Right lobe of liver (tissue), 6 donors: ENCODE measurements around the gene NUBP2. TPM values are rescaled to one million over a fixed set of nuclear protein-coding genes. Genes with fewer than 3 reads are reported as not detected.

Source experiments
- ATAC-seq, 4 donors: fragments of 200-7000 bp; cut with Tn5 transposase; one replicate each; pipeline ENCODE4 v1.9.1; 2020; ENCODE audit warnings: mild to moderate bottlenecking in 4 of 4, moderate library complexity in 4 of 4
- DNase-seq, 3 donors: peaks; one replicate each; pipeline ENCODE4 v3.0.0-alpha.2; 2020
- H3K27ac ChIP-seq, 3 donors: fragments of 200-600 bp; one replicate each; pipeline ENCODE4 v1.8.0; 2022
- H3K27me3 ChIP-seq, 2 donors: fragments of 200-600 bp; one replicate each; pipeline ENCODE4 v1.8.0; 2022
- H3K36me3 ChIP-seq, 4 donors: fragments of 200-600 bp; sonication (generic) in 1 of 4; one replicate each; pipeline versions ENCODE4 v1.5.1 to v1.8.0; 2017 to 2022; ENCODE audit warnings: control low read depth in 1 of 4
- H3K4me1 ChIP-seq, 4 donors: fragments of 200-600 bp; sonication (generic) in 1 of 4; one replicate each; pipeline versions ENCODE4 v1.5.1 to v1.8.0; 2017 to 2022; ENCODE audit warnings: control low read depth in 1 of 4
- H3K4me3 ChIP-seq, 3 donors: fragments of 200-600 bp; one replicate each; pipeline ENCODE4 v1.8.0; 2022
- H3K9me3 ChIP-seq, 4 donors: fragments of 200-600 bp; sonication (generic) in 1 of 4; one replicate each; pipeline versions ENCODE4 v1.5.1 to v1.8.0; 2017 to 2022; ENCODE audit warnings: control low read depth in 1 of 4
- CTCF ChIP-seq, 4 donors: fragments of 200-600 bp in 3 of 4; fragments of 450-650 bp in 1 of 4; IDR thresholded peaks; one replicate each; pipeline versions ENCODE4 v1.5.1 to v1.8.0; 2016 to 2022; ENCODE audit warnings: antibody characterized with exemption in 4 of 4, mild to moderate bottlenecking in 2 of 4
- POLR2A ChIP-seq: fragments of 450-650 bp; IDR thresholded peaks from one replicate; pipeline ENCODE4 v1.6.1; 2017; ENCODE audit warnings: antibody characterized with exemption, mild to moderate bottlenecking
- WGBS: methylation state at CpG from one replicate; pipeline ENCODE4 v1.1.6; 2018; ENCODE audit warnings: low coverage, low lambda C conversion rate; ENCODE audit not compliant: insufficient coverage; ENCODE audit errors: missing lambda C conversion rate; 5-methylcytosine and 5-hydroxymethylcytosine counted together
- intact Hi-C, 2 donors: fragments of 100-400 bp; cut with DNase I; formaldehyde crosslinking; loops; one replicate each; pipeline versions ENCODE4 v1.11.2 to v1.14.1; 2022
- total RNA-seq, 6 experiments: library from RNA; depleted of rRNA in 2 of 6; stranded (reverse); fragments of >200 nt in 2 of 6; fragmentation: NEBNext Ultra II Directional in 3 of 6; extraction: Animal tissue kit (Norgen Biotek cat#: 25700) in 3 of 6; gene quantifications; one replicate each; pipeline versions ENCODE4 v1.1.0 to v1.2.4, GENCODE V29; 2016 to 2023
- donor health status: DM: no; HTN: yes; CAD: no.
- donor health status: DM: no; HTN: no; CAD: no.
- donor health status: DM: no; HTN: no; CAD: no.
- donor health status: DM: no; HTN: yes; CAD: no.
- donor health status: DM: no; HTN: yes; CAD: no.

NUBP2 gene
- total RNA-seq, 6 experiments from 2014 or later = 21.1 to 90.3 (median 32.6) TPM

- H3K9me3 ChIP-seq = no peaks in the 10 kb centered on the region
- intact Hi-C loops = no loop called here
- H3K27me3 ChIP-seq = no peaks in the 10 kb centered on the region
- ATAC-seq = no peak
- peaks cover 0 to 46% (median 6%) of the 10 kb centered on the region in 4 donors for H3K36me3 ChIP-seq
- DNase-seq = no peak
- peaks cover 0 to 1% (median 0%) of the 10 kb centered on the region in 4 donors for H3K4me1 ChIP-seq
- WGBS = no CpG with 5 or more reads among the region's 21 CpGs
- TF ChIP-seq POLR2A (no peak), CTCF (IDR thresholded peaks at IDR 0.05) (no peak)
- no peak overlapping the region for H3K4me3 ChIP-seq
- H3K27ac ChIP-seq = no peak overlapping the region
Observed at GRCh38 chr16:1764971-1765370, 17.8 kb upstream of the NUBP2 start.

DNA sequence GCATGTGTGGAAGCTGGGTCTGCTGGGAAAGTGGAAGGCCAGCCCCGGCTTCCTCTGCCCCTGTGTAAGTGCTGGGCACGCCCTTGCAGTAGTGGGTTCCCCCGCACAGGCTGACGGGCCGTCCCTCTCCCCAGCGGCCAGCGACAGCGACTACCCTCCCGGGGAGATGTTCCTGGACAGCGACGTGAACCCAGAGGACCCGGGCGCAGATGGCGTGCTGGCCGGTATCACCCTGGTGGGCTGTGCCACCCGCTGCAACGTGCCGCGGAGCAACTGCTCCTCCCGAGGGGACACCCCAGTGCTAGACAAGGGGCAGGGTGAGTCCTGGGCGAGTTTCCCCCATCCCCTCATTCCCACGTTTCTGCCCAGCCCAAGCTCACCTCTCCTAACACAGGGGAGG lies 16.9 kb upstream of the NUBP2 start:
- Histone ChIP-seq H3K4me3 (no peak overlapping the region), H3K36me3 (peaks cover 0 to 40% (median 3%) of the 10 kb centered on the region in 4 donors), H3K9me3 (no peaks in the 10 kb centered on the region), H3K4me1 (peaks cover 0 to 10% (median 0%) of the 10 kb centered on the region in 4 donors), H3K27me3 (no peaks in the 10 kb centered on the region), H3K27ac (no peak overlapping the region)
- no peak for DNase-seq
- ATAC-seq = no peak
- TF ChIP-seq POLR2A = no peak
- no peak for TF ChIP-seq CTCF (IDR thresholded peaks at IDR 0.05)
- intact Hi-C loops = no loop called here
- WGBS = 80% methylated on average over 2 of the region's 22 CpGs

DNA sequence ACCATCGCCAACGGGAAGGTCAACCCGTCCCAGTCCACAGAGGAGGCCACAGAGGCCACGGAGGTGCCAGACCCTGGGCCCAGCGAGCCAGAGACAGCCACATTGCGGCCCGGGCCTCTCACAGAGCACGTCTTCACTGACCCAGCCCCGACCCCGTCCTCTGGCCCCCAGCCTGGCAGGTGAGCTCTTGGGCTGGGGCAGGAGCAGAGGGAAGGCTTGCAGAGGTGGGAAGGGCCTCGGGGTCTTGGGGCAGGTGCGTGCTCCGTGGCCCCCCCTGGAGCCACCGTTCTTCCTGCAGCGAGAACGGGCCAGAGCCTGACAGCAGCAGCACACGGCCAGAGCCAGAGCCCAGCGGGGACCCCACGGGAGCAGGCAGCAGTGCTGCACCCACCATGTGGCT lies 16.5 kb upstream of the NUBP2 start:
- peaks cover 0 to 40% (median 2%) of the 10 kb centered on the region in 4 donors for H3K36me3 ChIP-seq
- TF ChIP-seq POLR2A (no peak), CTCF (IDR thresholded peaks at IDR 0.05) (no peak)
- 90% methylated on average over 3 of the region's 19 CpGs for WGBS
- ATAC-seq (no peak), DNase-seq (no peak)
- H3K9me3 ChIP-seq = no peaks in the 10 kb centered on the region
- no peak overlapping the region for H3K4me3 ChIP-seq
- peaks cover 0 to 11% (median 0%) of the 10 kb centered on the region in 4 donors for H3K4me1 ChIP-seq
- H3K27me3 ChIP-seq = no peaks in the 10 kb centered on the region
- no peak overlapping the region for H3K27ac ChIP-seq
- intact Hi-C loops = no loop called here

- no peak for TF ChIP-seq CTCF (IDR thresholded peaks at IDR 0.05)
- TF ChIP-seq POLR2A = no peak
- H3K27me3 ChIP-seq = no peaks in the 10 kb centered on the region
- no peak for DNase-seq
- peaks cover 0 to 11% (median 0%) of the 10 kb centered on the region in 4 donors for H3K4me1 ChIP-seq
- ATAC-seq = no peak
- H3K4me3 ChIP-seq = no peak overlapping the region
- no peaks in the 10 kb centered on the region for H3K9me3 ChIP-seq
- intact Hi-C loops = no loop called here
- H3K27ac ChIP-seq = no peak overlapping the region
- no CpG with 5 or more reads among the region's 18 CpGs for WGBS
- H3K36me3 ChIP-seq = peaks cover 0 to 40% (median 2%) of the 10 kb centered on the region in 4 donors
Observed at GRCh38 chr16:1766701-1767100, 16.1 kb upstream of the NUBP2 start.
